GM19043 (cell line): ENCODE results near the gene CDC123.
"Not testable (repeated sequence)": the region's sequence is repeated elsewhere in the genome, so short reads cannot be mapped to it uniquely, and the experiment has no call there.

Source experiments
- ATAC-seq: cut with Tn5 transposase; IDR thresholded peaks from one replicate; pipeline ENCODE4 v1.9.1; 2021; ENCODE audit warnings: low read depth; ENCODE audit not compliant: unreplicated experiment

Gene CDC123

DNA sequence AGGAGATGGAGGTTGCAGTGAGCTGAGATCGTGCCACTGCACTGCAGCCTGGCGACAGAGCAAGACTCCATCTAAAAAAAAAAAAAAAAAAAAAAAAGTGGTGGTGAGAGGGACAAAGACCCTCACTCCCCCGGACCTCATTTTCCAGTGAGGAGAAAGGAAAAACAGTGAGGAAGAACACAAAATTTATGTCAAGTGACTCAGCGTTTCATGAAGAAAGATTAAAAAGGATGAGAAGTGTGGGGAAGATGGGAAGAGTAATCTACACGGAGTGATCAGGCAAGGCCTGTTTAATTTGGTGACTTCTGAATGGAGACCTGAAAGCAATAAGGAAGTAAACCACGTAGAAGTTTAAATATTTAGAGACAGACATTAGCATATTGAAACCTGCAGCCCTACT, 7.3 kb upstream of the CDC123 start:
- ATAC-seq = no peak

DNA sequence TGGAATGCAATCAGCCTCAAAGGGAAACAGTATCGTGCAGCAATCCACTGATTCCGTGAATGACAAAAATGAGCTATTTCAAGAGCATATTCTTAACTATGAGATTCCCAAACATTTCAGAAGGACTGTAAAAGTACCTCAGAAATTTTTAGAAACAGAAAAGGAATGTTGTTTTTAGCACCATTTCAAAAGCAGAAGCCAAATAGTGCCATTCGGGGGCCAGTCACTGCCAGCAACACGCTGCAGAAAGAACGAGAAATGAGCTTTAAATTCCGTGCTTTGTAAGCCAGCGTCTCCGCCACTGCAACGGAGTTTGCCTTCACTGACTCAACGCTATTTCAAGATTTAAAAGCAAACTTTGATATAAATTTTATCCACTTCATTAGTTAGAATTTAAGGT, 6.6 kb upstream of the CDC123 start:
- no peak for ATAC-seq

DNA sequence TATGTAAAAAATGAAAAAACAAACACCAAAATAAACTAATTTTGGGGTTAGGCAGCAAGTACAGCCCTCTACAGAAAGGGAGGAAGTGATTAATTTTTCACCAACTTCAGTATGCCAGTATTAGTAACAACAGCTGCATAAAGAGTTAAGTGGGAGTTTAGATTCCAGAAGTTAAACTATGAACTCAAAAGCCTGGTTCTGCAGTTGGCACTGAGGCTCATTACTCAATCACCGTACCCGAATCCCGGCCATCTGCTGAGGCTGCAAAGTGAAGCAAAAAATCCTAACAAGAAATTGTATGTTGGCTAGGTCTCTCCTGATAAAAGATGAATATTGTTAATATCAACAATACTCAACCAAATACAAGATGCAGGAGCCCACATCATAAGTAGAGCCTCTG, 4.3 kb upstream of the CDC123 start:
- no peak for ATAC-seq

DNA sequence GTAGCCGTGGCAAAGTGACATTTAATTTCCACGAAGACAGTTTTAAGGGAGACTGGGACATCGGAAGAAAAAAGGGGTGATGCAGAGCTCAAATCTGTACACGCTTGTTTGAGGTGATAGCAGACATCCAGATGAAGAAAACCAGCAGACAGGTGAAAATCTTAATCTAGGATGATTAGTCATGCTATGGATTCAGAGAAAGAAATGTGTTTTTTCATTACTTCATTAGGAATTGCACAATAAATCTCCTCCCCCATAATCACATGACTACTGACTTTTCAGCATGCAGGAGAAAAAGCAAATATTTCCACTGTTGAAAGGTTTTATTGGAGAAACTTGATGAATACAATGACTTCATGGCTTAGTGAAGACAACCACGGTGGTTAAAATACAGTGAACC, 2.8 kb upstream of the CDC123 start:
- no peak for ATAC-seq

DNA sequence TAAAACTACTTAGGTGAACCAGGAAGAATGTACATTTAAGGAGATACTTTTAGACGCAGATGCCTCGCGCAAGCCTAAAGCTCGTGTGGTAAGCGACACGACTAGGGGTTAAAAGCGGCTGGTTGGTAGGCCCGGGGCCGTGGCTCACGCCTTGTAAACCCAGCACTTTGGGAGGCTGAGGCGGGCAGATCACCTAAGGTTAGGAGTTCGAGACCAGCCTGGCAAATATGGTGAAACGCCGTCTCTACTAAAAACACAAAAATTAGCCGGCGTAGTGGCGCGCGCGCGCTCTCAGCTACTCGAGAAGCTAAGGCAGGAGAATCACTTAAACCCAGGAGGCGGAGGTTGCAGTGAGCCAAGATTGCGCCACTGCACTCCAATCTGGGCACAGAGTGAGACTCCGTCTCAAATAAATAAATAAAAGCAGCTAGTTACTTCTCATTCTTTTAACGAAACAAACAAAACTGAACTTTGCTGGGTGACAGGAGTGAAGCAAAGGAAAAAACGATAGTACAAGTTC, 1.2 kb upstream of the CDC123 start:
- no peak for ATAC-seq

DNA sequence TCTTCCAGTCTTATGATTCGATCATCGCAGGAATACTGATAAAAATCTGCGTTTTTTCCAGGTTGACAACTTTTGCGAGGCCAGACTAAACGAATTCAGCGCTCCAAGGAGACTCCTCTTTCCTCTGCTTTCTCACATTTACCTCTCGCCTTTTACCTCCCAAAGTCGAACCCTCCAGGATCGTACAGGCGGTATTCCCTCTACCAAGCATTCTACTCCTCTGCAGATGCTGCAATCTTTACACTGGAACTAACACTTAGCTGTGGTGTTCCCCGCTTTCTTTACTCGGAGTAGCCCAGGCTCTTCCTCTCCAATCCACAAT, 746 bp upstream of the CDC123 start:
- ATAC-seq = no peak

DNA sequence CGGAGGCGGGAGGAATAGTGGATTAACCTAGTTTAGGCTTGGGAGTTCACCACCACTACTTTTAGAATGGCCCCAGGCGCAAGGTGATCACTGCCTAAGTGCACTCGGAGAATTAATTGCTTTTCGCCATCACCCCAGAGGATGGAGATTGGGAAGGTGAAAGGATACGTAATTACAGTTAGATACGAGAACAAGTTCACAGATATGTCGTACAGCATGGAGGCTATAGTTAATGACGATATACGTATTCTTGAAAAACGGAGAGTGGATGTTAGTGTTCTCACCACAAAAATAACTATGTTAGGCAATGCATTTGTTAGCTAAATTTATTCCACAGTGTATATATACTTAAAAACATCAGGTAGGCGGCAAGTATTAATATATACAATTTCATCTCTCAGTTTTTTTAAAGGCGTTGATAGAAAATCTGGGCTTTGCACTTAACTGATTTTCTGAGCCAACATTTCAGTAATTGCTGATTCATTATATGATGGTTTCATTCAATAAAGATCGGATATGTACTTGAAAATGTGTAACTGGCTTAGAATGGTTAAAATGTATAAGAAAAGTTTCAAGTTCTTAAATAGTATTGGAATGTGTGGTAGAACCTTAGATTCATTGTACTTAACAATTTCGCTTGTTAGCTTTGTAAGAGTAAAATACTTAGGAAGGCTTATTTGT, 683 bp downstream of the CDC123 start:
- no peak for ATAC-seq

DNA sequence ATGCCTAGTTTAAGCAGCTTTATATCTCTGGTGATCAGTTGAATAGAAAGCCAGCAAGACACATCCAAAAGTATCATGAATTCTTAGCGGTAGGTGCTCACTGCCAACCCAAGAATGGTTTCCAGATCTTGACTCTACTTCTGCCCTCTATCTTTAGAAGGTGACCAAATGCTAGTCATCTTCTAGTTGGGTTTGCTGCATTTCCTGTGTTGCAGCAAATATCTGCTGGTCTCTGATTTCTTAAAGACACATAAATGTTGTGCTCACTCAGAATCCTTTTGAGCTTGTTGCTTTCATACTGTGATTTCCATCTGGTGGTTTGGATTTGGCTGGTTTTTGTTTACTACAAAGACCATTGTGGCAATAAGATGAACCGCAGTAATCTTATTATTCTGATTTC, 2.2 kb downstream of the CDC123 start:
- no peak for ATAC-seq

DNA sequence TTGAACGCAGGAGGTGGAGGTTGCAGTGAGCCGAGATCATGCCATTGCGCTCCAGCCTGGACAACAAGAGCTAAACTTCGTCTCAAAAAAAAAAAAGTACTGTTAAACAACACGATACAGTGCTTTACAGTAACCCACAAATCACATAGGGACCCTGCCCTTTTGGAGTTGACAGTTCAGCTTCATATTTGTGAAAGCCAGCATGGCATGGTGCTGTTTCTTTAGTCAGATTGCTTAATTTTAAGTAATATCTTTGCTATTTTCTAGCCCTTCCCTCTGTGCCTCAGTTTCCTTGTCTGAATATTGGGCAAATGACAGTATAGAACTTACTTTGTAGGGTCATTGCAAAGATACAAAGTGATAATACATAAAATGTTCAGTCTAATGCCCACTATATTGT, 4.9 kb downstream of the CDC123 start:
- ATAC-seq = no peak

DNA sequence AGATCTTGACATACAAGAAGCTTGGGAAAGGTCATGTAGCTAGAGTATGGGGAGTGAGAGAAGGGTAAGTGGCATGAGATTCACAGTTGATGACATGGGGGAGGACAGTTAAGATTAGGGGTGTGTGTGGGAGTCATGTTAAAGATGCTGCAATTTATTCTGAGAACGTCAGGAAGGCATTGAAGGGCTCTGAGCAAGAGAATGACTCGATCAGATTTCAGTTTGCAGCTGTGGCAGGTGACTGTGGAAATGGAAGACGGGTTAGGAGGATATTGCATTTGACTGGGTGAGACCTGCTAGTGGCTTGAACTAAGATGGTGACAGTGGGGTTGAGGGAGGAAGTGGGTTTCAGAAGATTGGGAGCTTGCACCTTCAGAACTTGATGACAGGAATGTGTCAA, 5.6 kb downstream of the CDC123 start:
- no peak for ATAC-seq

DNA sequence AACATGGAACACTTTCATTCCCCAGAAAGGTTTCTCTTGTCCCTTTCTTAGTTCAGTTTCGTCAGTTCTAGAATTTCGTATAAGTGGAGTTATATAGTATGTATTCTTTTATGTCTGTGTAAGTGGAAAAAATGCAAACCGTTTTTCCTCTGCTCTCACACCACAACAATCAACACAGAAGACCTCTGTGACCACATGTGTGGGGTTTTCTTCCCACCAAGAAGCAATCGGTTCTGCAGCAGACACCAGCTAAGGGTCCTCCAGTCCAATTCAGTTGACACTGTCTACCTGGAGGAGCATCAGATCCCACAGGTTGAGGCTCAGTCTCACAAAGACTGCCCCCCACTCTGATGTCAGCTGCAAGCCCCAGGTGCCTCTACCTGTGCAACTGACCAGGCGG, 6.2 kb downstream of the CDC123 start:
- no peak for ATAC-seq

DNA sequence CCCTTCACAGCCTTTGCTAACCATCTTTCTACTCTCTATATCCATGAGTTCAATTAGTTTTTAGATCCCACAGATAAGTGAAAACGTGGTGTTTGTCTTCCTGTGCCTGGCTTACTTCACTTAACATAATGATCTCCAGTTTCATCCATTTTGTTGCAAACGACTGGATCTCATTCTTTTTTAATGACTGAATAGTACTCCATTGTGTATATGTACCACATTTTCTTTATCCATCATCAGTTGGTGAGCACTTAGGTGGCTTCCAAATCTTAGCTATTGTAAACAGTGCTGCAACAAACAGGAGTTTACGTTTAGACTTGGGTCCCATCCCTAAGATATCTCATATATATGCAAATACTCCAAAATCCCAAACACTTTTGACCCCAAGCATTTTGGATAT, 9.1 kb downstream of the CDC123 start:
- ATAC-seq = no peak

DNA sequence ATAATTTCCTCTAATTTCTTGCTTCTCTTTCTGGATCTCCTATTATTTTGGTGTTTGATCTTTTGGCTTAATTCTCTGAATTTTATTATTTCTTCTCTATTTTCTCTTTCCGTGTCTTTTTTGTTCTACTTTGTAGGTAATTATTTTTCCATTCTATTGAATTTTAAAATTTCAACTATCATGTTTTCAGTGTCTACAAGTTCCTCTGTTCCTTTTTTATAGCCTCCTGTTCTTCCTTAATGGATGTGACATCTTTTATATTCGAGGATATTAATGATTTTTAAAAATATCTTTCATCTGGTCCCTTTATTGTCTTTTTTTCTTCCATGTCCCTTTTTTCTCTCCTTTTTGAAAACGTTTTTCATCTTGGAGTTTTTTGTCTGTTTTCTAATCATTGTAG, 11.1 kb downstream of the CDC123 start:
- no peak for ATAC-seq

DNA sequence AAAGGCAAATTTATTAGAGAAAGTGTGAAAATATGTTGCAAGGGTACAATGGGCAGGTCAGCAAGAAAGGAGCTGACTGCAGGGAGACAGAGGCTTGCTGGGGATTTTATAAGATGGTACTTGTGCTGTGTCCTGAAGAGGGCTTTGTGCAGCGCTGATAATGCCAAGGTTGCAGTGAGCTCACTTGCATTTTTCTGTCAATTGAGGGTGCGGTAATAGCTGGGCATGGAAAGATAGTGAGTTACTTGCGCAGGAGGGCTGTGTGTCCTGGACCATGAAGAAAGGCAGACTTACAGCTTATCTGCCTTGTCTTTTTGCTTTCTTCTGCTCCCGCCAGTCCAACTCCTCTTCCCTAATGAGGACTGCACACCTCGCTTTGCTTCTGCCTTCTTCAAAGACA, 12.5 kb downstream of the CDC123 start:
- ATAC-seq = no peak

DNA sequence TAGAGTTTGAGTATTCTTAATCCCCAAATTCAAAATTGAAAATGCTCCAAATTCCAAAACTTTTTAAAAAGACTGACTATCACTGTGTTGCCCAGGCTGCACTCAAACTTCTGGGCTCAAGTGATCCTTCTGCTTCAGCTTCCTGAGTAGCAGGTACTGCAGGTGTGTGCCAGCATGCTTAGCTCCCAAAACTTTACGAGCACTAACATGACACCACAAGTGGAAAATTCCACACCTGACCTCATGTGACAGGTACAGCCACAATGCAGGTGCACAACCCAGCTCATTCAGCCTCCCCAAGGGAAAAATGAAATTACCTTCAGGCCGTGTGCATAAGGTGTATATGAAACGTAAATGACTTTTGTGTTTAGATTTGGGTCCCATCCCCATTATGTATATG, 16.5 kb downstream of the CDC123 start:
- no peak for ATAC-seq

DNA sequence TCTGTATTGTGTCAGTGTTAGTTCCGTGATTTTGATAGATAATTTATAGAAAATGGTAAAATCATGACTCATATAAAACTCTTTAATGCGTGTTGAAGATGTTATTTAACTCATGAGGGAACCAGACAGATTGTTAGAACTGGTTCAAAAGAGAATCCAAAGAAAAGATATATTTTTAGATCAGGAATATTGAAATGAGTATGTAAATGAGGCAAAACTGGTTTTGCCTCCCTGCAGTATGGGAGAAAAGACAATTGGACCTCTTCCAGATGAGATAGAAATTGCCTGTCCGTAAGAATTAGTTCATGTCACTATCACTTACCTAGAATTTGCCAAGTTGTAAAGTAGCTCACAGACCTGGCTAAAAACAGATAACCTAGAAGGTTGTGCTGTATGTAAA, 17.6 kb downstream of the CDC123 start:
- ATAC-seq = no peak

DNA sequence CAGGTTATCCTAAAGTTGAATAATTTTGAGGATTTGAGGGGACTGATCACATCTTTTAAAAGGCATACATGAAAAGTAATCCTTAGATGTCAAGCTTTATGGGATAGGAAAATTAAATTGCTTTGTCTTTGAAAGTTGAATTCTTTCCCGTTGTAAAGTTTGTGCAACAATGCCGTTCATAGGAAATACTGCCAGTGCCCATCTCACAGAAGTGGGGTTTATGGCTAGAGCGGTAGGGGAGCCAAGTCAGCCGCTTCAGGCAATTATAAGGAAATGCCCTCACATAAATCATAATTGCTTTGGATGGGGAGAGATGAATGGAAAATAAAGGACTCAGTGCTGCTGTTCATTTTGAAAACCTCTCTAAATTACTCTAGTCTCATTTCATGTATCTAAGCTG, 18.1 kb downstream of the CDC123 start:
- ATAC-seq = no peak

DNA sequence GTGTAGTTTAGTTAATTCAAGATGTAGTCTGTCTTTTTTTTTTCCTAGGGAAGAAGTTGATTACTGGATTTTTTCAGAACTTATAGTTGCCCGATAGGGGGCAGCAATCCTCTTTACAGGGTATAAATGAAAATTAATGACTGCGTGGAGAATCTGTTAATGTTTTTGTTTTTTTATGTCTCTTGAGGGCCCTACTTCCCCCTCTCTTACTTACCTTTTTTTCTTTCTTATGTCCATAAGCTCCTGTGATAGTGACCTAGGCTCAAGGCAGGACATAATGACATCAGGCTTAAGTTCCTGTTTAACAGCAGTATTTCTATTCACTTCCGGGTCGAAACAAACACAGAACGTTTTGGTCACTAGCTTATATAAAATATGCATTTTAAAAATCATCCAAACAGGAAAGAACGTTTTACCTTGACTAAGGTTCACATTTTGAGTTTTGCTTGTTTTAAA, 18.8 kb downstream of the CDC123 start:
- no peak for ATAC-seq

DNA sequence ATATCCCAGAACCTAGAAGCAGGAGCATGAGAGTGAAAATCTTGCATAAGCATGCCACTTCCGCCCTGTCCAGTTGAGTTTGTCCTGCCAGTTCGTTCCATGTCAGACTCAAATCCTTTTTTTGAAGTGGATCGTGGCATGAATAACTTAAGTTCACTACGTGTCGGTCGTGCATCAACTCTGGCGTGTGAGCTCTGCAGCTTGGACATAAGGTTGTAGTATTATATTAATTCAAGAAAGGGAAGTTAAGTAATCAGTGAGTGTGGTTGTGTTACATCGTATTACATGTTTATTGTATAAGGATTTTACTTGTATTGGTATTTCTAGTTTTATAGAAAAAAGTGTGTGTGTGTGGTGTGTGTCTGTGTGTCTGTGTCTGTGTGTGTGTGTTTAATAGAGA, 23.0 kb downstream of the CDC123 start:
- ATAC-seq = no peak

DNA sequence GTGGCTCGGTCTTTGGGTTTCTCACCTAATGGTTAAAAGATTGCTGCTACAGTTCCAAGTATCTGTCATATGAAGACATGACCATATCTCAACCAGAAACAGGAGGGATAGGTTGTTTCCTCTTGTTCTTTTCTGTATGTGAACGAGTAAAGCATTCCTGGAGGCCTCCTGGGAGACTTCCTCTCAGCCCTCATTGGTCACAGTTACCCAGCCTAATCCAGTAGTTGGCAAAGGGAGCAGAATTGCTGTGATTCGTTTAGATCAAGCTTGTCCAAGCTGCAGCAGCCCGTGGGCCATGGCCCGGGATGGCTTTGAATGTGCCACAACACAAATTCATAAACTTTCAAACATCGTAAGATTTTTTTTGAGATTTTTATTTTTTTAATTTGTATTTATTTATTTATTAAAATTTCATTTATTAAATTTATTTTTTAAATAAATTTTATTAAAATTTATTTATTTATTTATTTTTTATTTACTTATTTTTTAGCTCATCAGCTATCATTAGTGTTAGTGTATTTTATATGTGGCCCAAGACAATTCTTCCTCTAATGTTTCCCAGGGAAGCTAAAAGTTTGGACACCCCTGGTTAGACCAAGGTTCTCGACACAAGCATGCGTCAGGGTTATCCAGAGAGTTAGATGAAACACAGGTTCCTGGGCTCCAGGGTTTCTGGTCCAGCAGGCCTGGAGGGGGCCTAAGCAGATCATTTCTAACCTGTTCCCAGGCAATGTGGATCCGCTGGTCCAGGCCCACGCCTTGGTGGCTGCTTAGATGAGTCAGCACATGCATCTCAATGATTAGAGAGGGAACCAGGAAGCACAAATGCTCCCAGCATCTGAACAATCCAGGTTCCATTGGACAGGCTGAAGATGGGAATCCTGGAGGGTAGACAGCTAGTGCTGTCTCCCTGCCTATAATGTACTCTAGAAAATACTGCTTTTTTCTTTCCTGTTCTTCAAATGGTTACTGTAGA, 25.6 kb downstream of the CDC123 start:
- ATAC-seq = no peak

DNA sequence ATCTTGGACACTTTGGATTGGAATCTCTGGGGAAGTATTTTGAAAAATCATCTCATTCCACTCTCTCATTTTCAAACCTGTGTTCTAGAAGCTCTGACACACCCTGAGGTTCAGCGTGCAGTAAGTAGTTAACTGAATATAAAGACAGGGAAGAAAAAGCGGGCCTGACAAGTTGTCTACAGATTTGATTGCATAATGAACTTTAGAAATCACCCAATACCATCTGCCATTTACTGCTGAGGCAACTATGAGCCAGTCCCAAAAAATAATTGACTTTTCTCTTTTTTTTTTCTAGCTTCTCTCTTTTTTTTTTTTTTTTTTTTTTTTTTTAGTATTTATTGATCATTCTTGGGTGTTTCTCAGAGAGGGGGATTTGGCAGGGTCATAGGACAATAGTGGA, 29.5 kb downstream of the CDC123 start:
- no peak for ATAC-seq

DNA sequence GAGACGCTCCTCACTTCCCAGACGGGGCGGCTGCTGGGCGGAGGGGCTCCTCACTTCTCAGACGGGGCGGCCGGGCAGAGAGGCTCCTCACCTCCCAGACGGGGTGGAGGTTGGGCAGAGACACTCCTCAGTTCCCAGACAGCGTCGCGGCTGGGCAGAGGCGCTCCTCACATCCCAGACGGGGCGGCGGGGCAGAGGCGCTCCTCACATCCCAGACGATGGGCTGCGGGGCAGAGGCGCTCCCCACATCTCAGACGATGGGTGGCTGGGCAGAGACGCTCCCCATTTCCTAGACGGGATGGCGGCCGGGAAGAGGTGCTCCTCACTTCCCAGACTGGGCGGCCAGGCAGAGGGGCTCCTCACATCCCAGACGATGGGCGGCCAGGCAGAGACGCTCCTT, 30.4 kb downstream of the CDC123 start:
- ATAC-seq = not testable (repeated sequence)
